T-helper 17 cell (primary cell): Measurements from ENCODE around the gene APCDD1. TPM values are rescaled to one million over a fixed set of nuclear protein-coding genes. Genes with fewer than 3 reads are reported as not detected.
A peak's percentile ranks its signal among the peaks of the same experiment; 100 is the strongest.

Experiments
- ATAC-seq: fragments of 150-1000 bp; cut with Tn5 transposase; 2 replicates; pipeline ENCODE4 v1.10.0; 2021; ENCODE audit warnings: mild to moderate bottlenecking, moderate library complexity
- DNase-seq, 3 donors: peaks; one replicate each; pipeline versions ENCODE4 v3.0.0 to v3.0.0-alpha.2; 2020 to 2021
- H3K9me3 ChIP-seq: one replicate; pipeline ENCODE4 v1.7.0; 2013; ENCODE audit warnings: low read length, mild to moderate bottlenecking; ENCODE audit not compliant: control insufficient read depth, poor library complexity, severe bottlenecking
- H3K27ac Mint-ChIP-seq: one replicate; pipeline ENCODE4 v1.8.0; 2022; ENCODE audit warnings: mild to moderate bottlenecking, moderate library complexity, mixed read lengths
- H3K27me3 Mint-ChIP-seq: one replicate; pipeline ENCODE4 v1.8.0; 2022; ENCODE audit warnings: mixed read lengths
- H3K36me3 Mint-ChIP-seq: one replicate; pipeline ENCODE4 v1.8.0; 2022; ENCODE audit warnings: low read depth, mixed read lengths
- H3K4me1 Mint-ChIP-seq: one replicate; pipeline ENCODE4 v1.8.0; 2022; ENCODE audit warnings: mild to moderate bottlenecking, mixed read lengths
- H3K4me3 Mint-ChIP-seq: one replicate; pipeline ENCODE4 v1.8.0; 2022; ENCODE audit warnings: mild to moderate bottlenecking, moderate library complexity, mixed read lengths
- total RNA-seq, 4 donors: library from RNA in 2 of 4; stranded (reverse) in 2 of 4; gene quantifications; one replicate each; pipeline ENCODE4 v1.2.3 and lab custom pipeline; 2022 to 2026

Gene APCDD1
- total RNA-seq, 2 donors from 2014 or later = not detected

DNA sequence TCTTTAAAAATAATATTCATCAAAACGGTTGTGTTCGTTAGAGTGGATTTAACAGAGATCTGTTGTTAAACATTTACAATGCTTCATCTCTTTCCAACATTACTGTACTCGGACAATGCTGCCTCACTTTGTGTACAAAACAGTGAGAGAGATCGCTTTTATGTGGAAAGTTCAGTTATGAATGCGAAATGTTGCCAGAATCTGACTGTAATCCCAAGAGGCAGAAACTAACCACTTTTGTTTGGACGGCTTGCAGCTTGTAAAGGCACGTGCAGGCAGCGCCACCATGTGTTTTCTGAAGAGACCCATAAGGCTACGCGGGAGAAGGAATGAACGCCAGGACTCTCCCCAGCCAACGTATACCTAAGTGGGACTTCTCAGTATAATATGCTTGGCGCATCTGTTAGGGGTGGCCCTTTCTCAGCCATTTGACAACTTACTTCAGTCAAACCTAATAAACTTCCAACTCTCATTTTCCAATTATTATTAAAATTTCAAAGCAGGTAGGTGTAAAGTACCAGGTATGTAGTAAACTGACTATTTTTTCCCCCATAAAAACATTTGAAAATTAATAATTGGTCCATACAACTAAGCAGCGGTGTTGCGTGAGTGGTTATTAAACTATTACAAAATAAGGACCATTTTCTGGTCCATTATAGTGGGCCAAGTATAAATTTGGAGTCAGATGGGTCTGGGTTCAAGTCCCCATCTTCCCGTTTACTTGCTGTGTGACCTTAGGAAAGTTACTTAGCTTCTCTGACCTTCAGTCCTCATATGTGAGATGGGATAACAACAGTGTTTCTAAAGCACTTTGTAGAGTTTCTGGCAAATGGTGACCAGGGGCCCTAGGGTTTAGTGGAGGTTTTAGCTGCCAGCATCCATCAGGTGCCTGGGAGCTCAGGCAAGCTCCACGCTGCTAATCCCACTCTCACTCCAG lies 65.8 kb downstream of the APCDD1 start:
- H3K9me3 ChIP-seq = no peaks in the 10 kb centered on the region
- H3K27ac Mint-ChIP-seq = no peak overlapping the region
- no peak overlapping the region for H3K4me3 Mint-ChIP-seq
- peaks cover 19% of the 10 kb centered on the region for H3K4me1 Mint-ChIP-seq
- ATAC-seq (peak; percentile 94), DNase-seq (peak in 2 of 3 donors; percentile 37 to 39)
- peaks cover 2% of the 10 kb centered on the region for H3K36me3 Mint-ChIP-seq
- peaks cover 52% of the 10 kb centered on the region for H3K27me3 Mint-ChIP-seq

DNA sequence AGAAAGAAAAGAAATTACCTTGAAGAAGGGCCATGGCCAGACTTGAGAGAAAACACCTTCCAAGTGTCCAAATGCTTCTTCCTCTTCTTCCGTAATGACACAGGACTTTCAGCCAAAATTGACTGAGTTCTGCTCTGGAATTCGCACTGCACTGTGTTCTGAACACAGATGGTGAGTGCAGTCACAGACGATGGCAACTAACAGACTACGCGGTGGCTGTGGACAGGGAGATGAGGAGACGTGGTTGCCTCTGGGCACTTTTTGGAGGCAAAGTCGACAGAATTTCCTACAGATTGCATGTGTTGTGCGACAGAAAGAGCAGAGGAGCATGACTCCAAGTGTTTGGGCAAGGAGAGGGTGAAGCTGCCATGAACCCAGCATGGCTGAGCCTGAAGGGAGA lies 67.1 kb downstream of the APCDD1 start:
- peaks cover 4% of the 10 kb centered on the region for H3K36me3 Mint-ChIP-seq
- no peak overlapping the region for H3K27ac Mint-ChIP-seq
- H3K27me3 Mint-ChIP-seq = peaks cover 39% of the 10 kb centered on the region

GRCh38 chr18:10522574-10522973 lies 68.1 kb downstream of the APCDD1 start:
- H3K27me3 Mint-ChIP-seq = peaks cover 30% of the 10 kb centered on the region
- ATAC-seq = no peak
- peaks cover 34% of the 10 kb centered on the region for H3K4me1 Mint-ChIP-seq
- peaks cover 2% of the 10 kb centered on the region for H3K36me3 Mint-ChIP-seq
- H3K4me3 Mint-ChIP-seq = no peak overlapping the region
- DNase-seq = no peak
- H3K9me3 ChIP-seq = no peaks in the 10 kb centered on the region
- no peak overlapping the region for H3K27ac Mint-ChIP-seq

More for the DNA sequence above, 67.1 kb downstream of the APCDD1 start:
- ATAC-seq = no peak
- no peak for DNase-seq
- peaks cover 27% of the 10 kb centered on the region for H3K4me1 Mint-ChIP-seq
- H3K4me3 Mint-ChIP-seq = no peak overlapping the region
- H3K9me3 ChIP-seq = no peaks in the 10 kb centered on the region

DNA sequence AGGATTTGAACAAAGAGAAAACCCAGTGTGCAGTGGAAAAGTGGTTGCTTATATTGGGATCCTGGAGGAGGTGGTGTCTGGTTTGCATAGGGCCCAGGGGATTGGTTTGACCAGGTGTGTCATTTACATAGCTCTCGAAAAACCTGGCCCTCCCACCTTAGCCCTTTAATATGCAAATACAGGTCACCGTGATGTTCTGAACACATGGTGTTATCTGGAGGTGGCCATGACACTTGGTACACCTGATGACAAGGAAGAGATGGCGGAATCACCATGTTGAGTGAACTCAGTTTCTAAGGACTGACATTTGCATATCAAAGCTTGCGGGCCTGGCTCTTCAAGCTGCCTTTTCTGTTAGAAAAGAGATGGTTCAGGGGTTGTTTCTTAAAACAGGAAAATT lies 69.1 kb downstream of the APCDD1 start:
- peaks cover 2% of the 10 kb centered on the region for H3K36me3 Mint-ChIP-seq
- no peaks in the 10 kb centered on the region for H3K9me3 ChIP-seq
- ATAC-seq = no peak
- H3K27ac Mint-ChIP-seq = no peak overlapping the region
- peaks cover 22% of the 10 kb centered on the region for H3K27me3 Mint-ChIP-seq
- no peak overlapping the region for H3K4me3 Mint-ChIP-seq
- no peak for DNase-seq
- peaks cover 40% of the 10 kb centered on the region for H3K4me1 Mint-ChIP-seq

DNA sequence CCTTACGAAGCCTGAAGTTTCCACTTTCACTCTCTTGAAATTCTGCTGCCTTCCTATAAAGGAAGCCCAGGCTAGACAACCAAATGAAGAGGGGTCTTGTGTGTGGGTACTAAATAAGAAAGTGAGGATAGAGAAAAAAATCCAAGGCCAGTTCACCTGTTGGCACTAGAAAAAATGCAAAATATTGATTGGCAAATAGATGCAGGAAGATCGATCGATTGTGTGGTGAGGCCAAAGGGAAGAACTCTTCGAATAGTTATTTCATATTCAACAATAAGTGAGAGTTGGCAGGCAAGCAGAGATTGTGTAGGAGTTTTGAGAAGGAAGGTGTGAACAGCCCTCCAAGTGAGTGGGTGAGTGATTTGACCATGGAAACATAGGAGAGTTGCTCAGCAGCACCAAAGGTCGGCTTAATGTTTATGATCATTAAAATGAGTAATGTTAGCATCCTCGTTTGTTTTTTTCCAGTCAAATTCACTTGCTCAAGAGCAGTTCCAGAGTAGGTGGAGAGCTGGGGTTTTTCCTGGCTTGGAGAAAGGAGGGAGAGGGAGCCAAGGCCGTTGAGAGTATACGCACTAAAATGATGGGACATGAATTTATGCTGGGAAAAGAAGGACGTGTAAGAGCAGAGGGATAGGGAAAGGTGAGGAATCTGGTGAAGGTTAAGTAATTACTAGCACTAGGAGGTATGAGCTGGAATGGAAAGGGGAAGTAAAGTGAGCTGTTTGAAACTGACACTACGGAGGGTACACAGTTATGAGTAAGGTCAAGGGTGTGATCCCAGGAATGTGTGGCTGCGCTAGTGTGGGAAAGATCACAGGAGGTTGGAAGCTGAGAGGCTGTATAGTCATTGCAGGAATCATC lies 70.3 kb downstream of the APCDD1 start:
- no peak for ATAC-seq
- no peak for DNase-seq
- Mint-ChIP-seq H3K36me3 (peaks cover 2% of the 10 kb centered on the region), H3K4me3 (peak overlapping the region; percentile 98), H3K27ac (peak overlapping the region; percentile 94), H3K27me3 (peaks cover 10% of the 10 kb centered on the region), H3K4me1 (peaks cover 42% of the 10 kb centered on the region)
- H3K9me3 ChIP-seq = no peaks in the 10 kb centered on the region

DNA sequence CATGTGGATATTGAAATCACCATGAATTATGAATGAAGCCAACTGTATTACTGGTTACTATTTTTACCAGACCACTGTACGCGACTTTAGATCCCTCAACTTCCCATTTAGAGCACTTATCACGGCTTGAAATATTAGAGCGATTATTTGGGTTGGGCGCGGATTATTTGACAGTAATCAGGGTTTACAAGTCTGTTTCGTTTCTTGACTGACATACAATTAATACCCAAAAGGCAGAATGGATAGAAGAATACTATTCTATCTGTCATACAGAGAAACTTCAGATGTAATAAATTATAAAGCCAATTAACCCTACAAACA lies 70.9 kb downstream of the APCDD1 start:
- ATAC-seq = no peak
- Mint-ChIP-seq H3K4me3 (peak overlapping the region; percentile 98), H3K27me3 (peaks cover 6% of the 10 kb centered on the region), H3K36me3 (peaks cover 2% of the 10 kb centered on the region), H3K27ac (peak overlapping the region; percentile 94), H3K4me1 (peaks cover 44% of the 10 kb centered on the region)
- H3K9me3 ChIP-seq = no peaks in the 10 kb centered on the region
- no peak for DNase-seq

DNA sequence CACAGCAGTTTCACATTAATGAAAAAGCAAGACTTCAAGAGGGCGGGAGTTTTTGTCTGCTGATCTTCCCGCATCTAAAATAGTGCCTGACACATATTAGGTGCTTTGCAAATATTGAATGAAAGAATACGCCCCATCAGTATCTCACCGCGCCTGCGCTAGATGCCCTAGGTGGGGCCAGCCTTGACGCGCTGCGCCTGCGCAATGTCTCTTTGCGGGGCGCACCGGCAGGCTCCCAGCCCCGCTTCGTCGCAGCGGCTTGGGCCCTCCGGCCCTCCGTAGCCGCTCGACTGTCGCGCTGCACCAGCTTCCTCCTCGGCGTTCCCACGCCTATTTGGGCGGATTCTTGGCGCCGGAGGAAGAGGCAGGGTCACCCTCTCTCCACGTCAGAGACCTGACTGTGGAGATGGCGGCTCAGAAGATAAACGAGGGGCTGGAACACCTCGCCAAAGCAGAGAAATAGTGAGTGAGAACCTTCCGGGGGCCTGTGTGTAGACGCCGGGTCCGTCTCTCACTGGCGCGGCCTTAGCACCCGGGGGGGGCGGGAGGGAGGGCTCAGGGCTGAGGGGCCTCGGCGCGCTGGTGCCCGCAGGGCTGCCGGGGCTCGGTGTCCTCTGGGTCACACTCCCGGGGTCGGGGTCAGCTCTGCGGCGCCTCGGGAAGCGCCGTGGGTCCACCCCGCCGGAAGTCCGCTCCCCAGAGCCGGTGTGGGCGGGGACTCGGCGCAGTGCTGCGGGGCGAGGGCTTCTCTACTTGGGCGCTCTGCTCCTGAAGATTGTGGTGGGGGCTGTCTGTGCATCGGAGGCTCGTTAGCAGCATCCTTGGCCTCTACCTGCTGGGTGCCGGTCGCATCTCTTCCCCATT lies 71.5 kb downstream of the APCDD1 start, which contains the start of gene NAPG:
Gene NAPG, plus strand, starts transcription at position 331 of the 864 bp plus-strand sequence. Its CDS starts 76 bp downstream, at position 407.
- H3K4me3 Mint-ChIP-seq = peak within 1 kb of the TSS; percentile 98
- ATAC-seq (peak; percentile 91), DNase-seq (peak; percentile 85 to 90 (median 87))
- peaks cover 6% of the 10 kb centered on the region for H3K27me3 Mint-ChIP-seq
- peaks cover 49% of the 10 kb centered on the region for H3K4me1 Mint-ChIP-seq
- H3K27ac Mint-ChIP-seq = peak within 1 kb of the TSS; percentile 94
- H3K9me3 ChIP-seq = no peaks in the 10 kb centered on the region
- peaks cover 2% of the 10 kb centered on the region for H3K36me3 Mint-ChIP-seq

- Mint-ChIP-seq H3K4me1 (peaks cover 48% of the 10 kb centered on the region), H3K4me3 (peak overlapping the region; percentile 98), H3K27me3 (peaks cover 4% of the 10 kb centered on the region), H3K36me3 (peaks cover 2% of the 10 kb centered on the region), H3K27ac (peak overlapping the region; percentile 94)
- DNase-seq (no peak), ATAC-seq (no peak)
- H3K9me3 ChIP-seq = no peaks in the 10 kb centered on the region
Observed at GRCh38 chr18:10526561-10526949, 72.1 kb downstream of the APCDD1 start.

- Mint-ChIP-seq H3K27ac (peak overlapping the region; percentile 61), H3K36me3 (peaks cover 2% of the 10 kb centered on the region), H3K4me3 (peak overlapping the region; percentile 67), H3K27me3 (no peaks in the 10 kb centered on the region), H3K4me1 (peaks cover 45% of the 10 kb centered on the region)
- ATAC-seq (no peak), DNase-seq (no peak)
- no peaks in the 10 kb centered on the region for H3K9me3 ChIP-seq
Observed at GRCh38 chr18:10528439-10528838, 74.0 kb downstream of the APCDD1 start.

- DNase-seq (no peak), ATAC-seq (no peak)
- no peaks in the 10 kb centered on the region for H3K9me3 ChIP-seq
- no peak overlapping the region for H3K4me3 Mint-ChIP-seq
- peaks cover 2% of the 10 kb centered on the region for H3K36me3 Mint-ChIP-seq
- no peaks in the 10 kb centered on the region for H3K27me3 Mint-ChIP-seq
- H3K4me1 Mint-ChIP-seq = peaks cover 38% of the 10 kb centered on the region
- peak overlapping the region; percentile 76 for H3K27ac Mint-ChIP-seq
Observed at GRCh38 chr18:10530002-10530401, 75.6 kb downstream of the APCDD1 start.

- DNase-seq (no peak), ATAC-seq (no peak)
- H3K27me3 Mint-ChIP-seq = no peaks in the 10 kb centered on the region
- no peaks in the 10 kb centered on the region for H3K9me3 ChIP-seq
- H3K4me3 Mint-ChIP-seq = no peak overlapping the region
- no peak overlapping the region for H3K27ac Mint-ChIP-seq
- H3K4me1 Mint-ChIP-seq = peaks cover 32% of the 10 kb centered on the region
- peaks cover 1% of the 10 kb centered on the region for H3K36me3 Mint-ChIP-seq
Observed at GRCh38 chr18:10530852-10531251, 76.4 kb downstream of the APCDD1 start.

DNA sequence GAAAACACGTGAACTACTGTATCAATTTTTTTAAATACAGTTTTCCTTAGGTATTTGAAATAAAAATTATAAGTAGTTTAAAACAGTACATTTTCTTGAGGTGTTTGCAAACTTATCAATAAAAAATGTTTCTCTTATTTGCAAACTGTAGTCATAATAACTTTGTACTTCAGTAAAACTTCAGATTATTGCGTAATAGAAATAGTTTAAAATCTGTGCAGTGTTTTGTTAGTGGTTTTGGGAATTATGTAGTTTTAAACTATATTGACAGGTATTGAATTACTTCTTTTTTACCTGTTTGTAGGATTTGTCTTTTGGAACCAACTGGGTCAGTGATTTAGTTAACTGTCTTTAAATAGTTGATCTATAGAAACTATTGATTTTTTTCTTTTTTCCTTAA lies 78.7 kb downstream of the APCDD1 start:
- DNase-seq (no peak), ATAC-seq (no peak)
- Mint-ChIP-seq H3K36me3 (no peaks in the 10 kb centered on the region), H3K4me3 (no peak overlapping the region), H3K4me1 (peaks cover 23% of the 10 kb centered on the region), H3K27ac (no peak overlapping the region), H3K27me3 (no peaks in the 10 kb centered on the region)
- no peaks in the 10 kb centered on the region for H3K9me3 ChIP-seq
